Glutamatergic neuron (in vitro differentiated cells): ENCODE data around the gene STK10. TPM values are rescaled to one million over a fixed set of nuclear protein-coding genes. Genes with fewer than 3 reads are reported as not detected.

Source experiments
- DNase-seq: peaks from one replicate; pipeline ENCODE4 v3.0.0; 2022
- H3K27ac Mint-ChIP-seq: one replicate; pipeline ENCODE4 v1.8.0; 2020; ENCODE audit warnings: mild to moderate bottlenecking, mixed read lengths, inconsistent platforms; ENCODE audit not compliant: unreplicated experiment
- H3K27me3 Mint-ChIP-seq: one replicate; pipeline ENCODE4 v1.8.0; 2020; ENCODE audit warnings: mild to moderate bottlenecking, moderate library complexity, mixed read lengths, inconsistent platforms; ENCODE audit not compliant: unreplicated experiment
- H3K36me3 Mint-ChIP-seq: one replicate; pipeline ENCODE4 v1.8.0; 2020; ENCODE audit warnings: mild to moderate bottlenecking, mixed read lengths, inconsistent platforms; ENCODE audit not compliant: unreplicated experiment
- H3K4me1 Mint-ChIP-seq: one replicate; pipeline ENCODE4 v1.8.0; 2020; ENCODE audit warnings: mild to moderate bottlenecking, low read depth, mixed read lengths, inconsistent platforms; ENCODE audit not compliant: unreplicated experiment
- H3K4me3 Mint-ChIP-seq: one replicate; pipeline ENCODE4 v1.8.0; 2020; ENCODE audit warnings: mild to moderate bottlenecking, mixed read lengths, inconsistent platforms; ENCODE audit not compliant: unreplicated experiment
- H3K9me3 Mint-ChIP-seq: one replicate; pipeline ENCODE4 v1.8.0; 2020; ENCODE audit warnings: mild to moderate bottlenecking, moderate library complexity, mixed read lengths, inconsistent platforms; ENCODE audit not compliant: unreplicated experiment
- total RNA-seq: library from RNA; stranded (reverse); fragmentation: NEBNext Ultra II Directional; extraction: Animal tissue kit (Norgen Biotek cat#: 25700); gene quantifications from one replicate; pipeline ENCODE4 v1.2.1, GENCODE V29; 2021; ENCODE audit not compliant: unreplicated experiment
- TF ChIP-seq, protein P1 (sequence below): fragments of 200-600 bp; sonication (generic); IDR thresholded peaks from one replicate; pipeline ENCODE4 v1.5.0; 2021; ENCODE audit not compliant: partially characterized antibody, unreplicated experiment

The STK10 gene
- total RNA-seq, 1 donor from 2014 or later = 84.7 TPM

DNA sequence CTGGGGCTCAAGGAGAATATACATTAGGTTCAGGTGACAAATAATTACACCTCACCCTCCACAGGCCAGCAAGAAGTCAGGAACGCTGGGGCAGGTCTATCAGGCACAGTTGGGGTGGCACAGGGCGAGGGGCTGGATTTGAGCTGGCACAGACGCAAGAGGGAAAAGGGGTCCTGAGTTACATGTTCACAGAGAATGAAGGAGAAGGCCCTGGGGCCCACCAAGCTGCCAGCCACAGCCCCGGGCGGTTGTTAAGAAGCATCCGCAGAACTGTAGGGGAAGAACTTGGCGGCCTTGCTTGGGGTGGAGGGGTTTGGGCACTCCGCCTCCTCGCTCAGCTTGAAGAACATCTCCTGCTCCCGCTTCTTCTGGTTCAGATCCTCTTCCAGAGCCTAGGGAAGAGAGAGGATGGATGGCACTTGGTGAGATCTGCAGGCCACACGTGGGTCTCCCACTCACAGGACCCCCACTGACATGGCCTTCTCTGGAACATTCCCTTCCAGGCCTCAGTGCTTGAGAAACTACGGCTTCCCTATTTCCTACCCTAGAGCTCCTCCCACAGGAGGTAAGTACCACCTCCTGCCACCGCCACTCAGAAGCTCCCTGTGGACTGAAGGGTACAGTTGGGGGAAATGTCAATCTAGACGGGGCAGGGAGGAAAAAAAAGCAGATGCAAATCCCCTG lies 143.3 kb downstream of the STK10 start:
- Mint-ChIP-seq H3K4me3 (peak overlapping the region; percentile 45), H3K36me3 (peaks cover 11% of the 10 kb centered on the region), H3K4me1 (peaks cover 29% of the 10 kb centered on the region), H3K27me3 (peaks cover 6% of the 10 kb centered on the region), H3K27ac (peak overlapping the region; percentile 91), H3K9me3 (peaks cover 4% of the 10 kb centered on the region)
- TF ChIP-seq, protein P1, sequence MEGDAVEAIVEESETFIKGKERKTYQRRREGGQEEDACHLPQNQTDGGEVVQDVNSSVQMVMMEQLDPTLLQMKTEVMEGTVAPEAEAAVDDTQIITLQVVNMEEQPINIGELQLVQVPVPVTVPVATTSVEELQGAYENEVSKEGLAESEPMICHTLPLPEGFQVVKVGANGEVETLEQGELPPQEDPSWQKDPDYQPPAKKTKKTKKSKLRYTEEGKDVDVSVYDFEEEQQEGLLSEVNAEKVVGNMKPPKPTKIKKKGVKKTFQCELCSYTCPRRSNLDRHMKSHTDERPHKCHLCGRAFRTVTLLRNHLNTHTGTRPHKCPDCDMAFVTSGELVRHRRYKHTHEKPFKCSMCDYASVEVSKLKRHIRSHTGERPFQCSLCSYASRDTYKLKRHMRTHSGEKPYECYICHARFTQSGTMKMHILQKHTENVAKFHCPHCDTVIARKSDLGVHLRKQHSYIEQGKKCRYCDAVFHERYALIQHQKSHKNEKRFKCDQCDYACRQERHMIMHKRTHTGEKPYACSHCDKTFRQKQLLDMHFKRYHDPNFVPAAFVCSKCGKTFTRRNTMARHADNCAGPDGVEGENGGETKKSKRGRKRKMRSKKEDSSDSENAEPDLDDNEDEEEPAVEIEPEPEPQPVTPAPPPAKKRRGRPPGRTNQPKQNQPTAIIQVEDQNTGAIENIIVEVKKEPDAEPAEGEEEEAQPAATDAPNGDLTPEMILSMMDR = no peak
- no peak for DNase-seq

DNA sequence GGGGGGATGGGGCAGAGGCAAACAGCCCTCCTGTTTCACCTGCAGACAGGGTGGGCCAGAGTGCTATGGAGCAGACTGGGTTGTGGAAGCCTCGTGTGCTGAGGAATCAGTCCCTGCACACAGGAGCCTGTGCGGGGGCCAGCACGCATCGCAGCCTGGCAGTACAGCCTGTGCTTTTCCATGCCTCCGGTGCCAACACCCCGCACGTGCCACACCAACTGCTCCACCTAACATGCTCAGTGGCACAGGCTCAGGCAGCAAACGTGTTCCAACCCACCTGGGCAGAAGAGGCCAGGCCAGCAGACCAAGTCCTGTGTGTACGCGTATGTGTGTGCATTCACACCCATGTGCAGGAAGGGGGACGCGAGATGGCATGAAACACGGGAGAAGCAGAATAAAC lies 144.2 kb downstream of the STK10 start:
- peak overlapping the region; percentile 59 for H3K27ac Mint-ChIP-seq
- H3K4me3 Mint-ChIP-seq = no peak overlapping the region
- H3K36me3 Mint-ChIP-seq = peaks cover 10% of the 10 kb centered on the region
- TF ChIP-seq, protein P1 = no peak
- peaks cover 27% of the 10 kb centered on the region for H3K4me1 Mint-ChIP-seq
- peaks cover 4% of the 10 kb centered on the region for H3K9me3 Mint-ChIP-seq
- peaks cover 7% of the 10 kb centered on the region for H3K27me3 Mint-ChIP-seq
- no peak for DNase-seq

DNA sequence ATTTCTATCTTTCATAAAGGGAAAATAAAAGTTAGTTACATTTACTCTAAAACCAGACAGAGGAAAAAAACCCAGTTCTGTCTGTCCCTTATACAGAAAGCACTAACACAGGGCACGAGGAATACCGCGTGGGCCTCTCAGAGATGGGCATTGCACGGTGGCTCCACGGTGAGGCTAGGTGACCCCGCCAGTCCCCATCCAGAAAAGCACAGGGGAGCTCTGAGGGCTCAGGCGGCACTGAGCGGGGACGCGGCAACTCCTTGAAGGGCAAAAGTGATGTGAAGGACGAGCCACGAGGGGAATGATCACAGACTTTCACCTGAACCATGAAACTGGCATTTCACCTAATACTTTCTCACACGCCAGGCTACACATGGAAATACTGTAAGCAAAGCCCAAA lies 145.8 kb downstream of the STK10 start:
- peaks cover 16% of the 10 kb centered on the region for H3K36me3 Mint-ChIP-seq
- peaks cover 9% of the 10 kb centered on the region for H3K9me3 Mint-ChIP-seq
- H3K27me3 Mint-ChIP-seq = peaks cover 5% of the 10 kb centered on the region
- no peak overlapping the region for H3K27ac Mint-ChIP-seq
- no peak for DNase-seq
- TF ChIP-seq, protein P1 = no peak
- peaks cover 27% of the 10 kb centered on the region for H3K4me1 Mint-ChIP-seq
- H3K4me3 Mint-ChIP-seq = no peak overlapping the region

DNA sequence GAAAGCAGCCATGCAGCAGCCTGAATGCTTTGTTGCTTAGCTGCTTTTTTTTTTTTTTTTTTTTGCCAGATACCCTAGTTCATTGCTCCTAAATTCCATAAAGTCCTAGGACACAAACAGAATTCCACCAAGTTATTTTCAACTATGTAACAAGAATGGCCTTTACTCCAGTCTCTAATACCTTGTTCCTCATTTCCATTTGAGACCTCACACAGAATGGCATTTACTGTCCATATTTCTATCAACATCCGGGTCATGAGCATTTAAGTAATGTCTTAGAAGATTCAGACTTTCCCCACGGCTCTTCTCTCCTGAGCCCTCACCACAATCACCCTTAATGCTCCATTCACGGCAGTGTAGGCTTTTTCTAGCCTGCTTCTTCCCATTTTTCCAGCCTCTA lies 149.9 kb downstream of the STK10 start:
- no peak overlapping the region for H3K27ac Mint-ChIP-seq
- H3K4me3 Mint-ChIP-seq = no peak overlapping the region
- H3K9me3 Mint-ChIP-seq = peaks cover 6% of the 10 kb centered on the region
- no peak for DNase-seq
- peaks cover 3% of the 10 kb centered on the region for H3K27me3 Mint-ChIP-seq
- peaks cover 13% of the 10 kb centered on the region for H3K36me3 Mint-ChIP-seq
- TF ChIP-seq, protein P1 = no peak
- peaks cover 12% of the 10 kb centered on the region for H3K4me1 Mint-ChIP-seq

DNA sequence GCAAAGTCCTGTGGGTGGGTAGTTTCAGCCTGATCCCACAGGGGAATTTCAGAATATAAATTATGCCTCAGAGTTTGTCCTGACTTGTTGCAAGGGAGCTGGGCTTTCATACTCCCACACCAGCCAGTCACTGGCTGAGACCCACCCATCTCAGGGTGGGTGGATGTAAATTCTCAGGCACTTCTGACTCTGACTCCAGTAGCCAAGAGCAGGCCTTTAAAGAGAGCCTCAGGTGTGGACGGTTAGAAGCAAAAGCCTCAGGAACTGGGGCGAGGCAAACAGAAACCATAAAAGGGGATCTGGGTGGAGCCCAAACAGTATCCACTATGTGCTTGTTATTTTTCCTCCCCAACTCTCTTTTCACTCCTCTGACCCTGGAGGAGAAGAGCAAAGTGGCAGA lies 153.0 kb downstream of the STK10 start:
- TF ChIP-seq, protein P1 = no peak
- no peak overlapping the region for H3K4me3 Mint-ChIP-seq
- H3K4me1 Mint-ChIP-seq = peaks cover 6% of the 10 kb centered on the region
- H3K36me3 Mint-ChIP-seq = peaks cover 32% of the 10 kb centered on the region
- DNase-seq = no peak
- no peak overlapping the region for H3K27ac Mint-ChIP-seq
- H3K27me3 Mint-ChIP-seq = peaks cover 2% of the 10 kb centered on the region
- H3K9me3 Mint-ChIP-seq = peaks cover 11% of the 10 kb centered on the region
